HG03175 (cell line): ENCODE data around the gene MGAT5.

ENCODE experiments used
- ATAC-seq: cut with Tn5 transposase; IDR thresholded peaks from one replicate; pipeline ENCODE4 v1.9.1; 2021; ENCODE audit warnings: mild to moderate bottlenecking, moderate library complexity; ENCODE audit not compliant: unreplicated experiment

MGAT5 gene

GRCh38 chr2:134231301-134231964 lies 22.4 kb upstream of the MGAT5 start:
- ATAC-seq, result peak; percentile 7

GRCh38 chr2:134231965-134232340 lies 21.9 kb upstream of the MGAT5 start:
- ATAC-seq, result peak; percentile 28

DNA sequence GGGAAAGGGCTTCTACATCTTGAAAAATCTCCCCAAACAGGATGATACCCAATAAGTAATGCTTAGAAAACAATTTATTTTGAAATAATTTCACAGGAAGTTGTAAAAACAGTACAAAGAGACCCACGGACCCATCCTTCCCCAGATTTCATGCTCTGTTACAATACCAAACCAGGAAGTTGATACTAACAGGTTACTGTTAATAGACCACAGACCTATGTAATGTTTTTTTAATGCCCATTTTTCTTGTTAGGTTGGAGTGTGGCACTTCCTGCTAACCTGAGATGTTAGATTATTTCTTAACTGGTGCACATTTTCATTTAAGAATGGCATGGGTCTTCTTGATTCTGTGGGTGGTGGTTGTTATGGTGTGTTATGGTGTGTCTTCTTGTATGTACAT lies 21.4 kb upstream of the MGAT5 start:
- ATAC-seq, result peak; percentile 28

- ATAC-seq, result peak; percentile 45
These were observed 20.8 kb upstream of the MGAT5 start for GRCh38 chr2:134232868-134233727.

DNA sequence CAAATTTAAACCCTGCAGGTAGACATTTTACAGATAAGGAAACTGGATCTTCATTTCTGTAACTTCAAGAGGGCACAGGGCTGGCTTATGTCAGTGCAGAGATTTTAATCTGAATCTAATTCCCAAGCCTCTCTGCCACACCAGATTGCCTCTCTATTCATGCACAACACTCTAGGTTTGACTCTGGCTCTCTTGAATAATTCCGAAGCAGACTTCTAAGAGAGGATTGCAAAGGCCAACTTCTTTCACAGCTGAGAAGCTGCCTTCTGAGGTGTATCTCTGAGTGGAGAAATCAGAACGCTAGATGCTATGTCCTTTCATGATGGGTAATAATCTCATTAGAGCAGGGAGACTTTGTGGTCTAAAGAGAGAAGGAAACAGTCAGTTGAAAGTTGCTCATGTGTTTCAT lies 20.1 kb upstream of the MGAT5 start:
- peak; percentile 51 for ATAC-seq

- no peak for ATAC-seq
These were observed 19.3 kb upstream of the MGAT5 start for GRCh38 chr2:134234535-134234934.

DNA sequence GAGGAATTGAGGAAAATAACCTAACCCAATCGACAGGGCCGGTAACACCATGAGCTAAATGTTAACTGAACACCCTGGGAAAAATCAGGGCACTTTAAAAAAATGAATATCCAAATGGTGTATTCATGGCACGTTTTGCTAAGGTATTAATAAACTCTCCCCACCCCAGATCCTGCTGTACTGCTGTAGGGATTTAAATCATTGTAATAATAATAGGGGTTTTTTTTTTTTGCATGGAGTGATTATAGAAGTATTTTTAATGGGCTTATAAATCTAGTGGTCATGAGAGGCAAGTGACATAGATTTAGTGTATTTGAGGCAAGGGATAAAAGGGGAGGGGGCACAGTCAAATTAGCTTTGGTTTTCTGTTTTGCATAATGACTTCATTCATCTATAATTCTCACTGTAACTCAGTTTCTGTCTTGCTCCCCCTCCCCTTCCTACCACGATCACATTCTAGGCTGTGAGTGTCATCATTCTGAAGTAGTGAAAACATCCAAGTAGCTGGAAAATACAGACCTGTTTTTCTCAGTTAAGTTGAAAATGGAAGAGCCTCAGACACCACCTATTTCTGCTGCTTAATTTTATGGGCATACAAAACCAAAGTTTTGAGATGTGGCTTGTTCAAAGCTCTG lies 18.2 kb upstream of the MGAT5 start:
- no peak for ATAC-seq

GRCh38 chr2:134238371-134238770 lies 15.5 kb upstream of the MGAT5 start:
- no peak for ATAC-seq

- ATAC-seq, result no peak
These were observed 13.8 kb upstream of the MGAT5 start for GRCh38 chr2:134240061-134240460.

DNA sequence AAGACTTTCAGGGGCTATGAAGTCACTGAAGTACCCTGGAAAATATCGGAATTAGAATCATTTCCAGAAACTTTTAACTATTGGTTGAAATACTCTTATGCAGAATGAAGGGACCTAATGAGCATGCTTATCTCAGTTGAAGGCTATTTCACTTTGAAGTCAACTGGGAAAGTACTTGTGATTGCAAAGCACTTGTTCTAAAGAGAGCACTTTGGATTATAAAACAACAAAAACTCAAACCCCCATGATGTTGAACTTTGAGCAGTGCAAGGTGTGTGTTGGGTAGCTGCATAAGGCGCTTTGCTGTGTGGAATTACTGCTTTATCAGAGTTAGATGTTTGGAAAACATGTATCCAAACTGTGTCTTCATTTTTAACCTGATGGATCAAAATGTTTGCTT lies 12.0 kb upstream of the MGAT5 start:
- no peak for ATAC-seq

DNA sequence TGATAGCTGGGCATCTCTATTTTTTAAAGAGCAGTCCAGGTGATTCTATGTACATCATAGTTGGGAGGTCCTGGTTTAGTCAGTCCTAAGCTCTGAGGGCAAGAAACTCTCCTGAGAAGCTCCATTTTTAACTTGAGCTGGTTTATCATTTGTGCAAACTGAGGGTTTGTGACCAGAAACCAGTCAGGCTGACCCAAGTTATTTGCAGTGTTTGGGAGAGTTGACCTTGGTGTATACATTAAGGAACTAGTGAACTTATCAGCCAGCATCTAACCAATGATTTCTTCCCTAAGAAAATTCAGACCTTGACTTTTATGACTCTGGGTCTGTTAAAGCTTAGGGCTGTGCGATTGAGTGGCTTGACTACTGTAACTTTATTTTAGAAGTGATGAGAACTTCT lies 10.6 kb upstream of the MGAT5 start:
- ATAC-seq, result no peak

DNA sequence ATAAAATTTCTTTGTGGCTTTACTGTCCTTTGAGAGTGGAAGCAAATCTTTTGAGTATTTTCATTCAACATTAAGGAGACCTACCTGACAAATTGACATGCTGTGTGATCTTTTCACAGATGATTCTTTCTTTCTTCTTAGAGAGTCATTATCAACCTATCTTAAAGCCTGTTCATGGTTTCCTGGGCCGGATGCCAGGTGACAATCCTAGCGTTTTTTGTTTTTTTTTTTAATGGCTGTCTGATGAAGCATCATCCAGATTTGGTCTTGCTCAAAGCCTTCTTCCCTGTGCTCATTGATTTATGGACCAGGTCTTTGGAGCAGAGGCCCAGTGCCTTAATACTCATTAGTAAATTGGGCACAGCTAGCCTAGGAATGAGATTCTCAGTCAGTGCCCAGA lies 9.8 kb upstream of the MGAT5 start:
- no peak for ATAC-seq

DNA sequence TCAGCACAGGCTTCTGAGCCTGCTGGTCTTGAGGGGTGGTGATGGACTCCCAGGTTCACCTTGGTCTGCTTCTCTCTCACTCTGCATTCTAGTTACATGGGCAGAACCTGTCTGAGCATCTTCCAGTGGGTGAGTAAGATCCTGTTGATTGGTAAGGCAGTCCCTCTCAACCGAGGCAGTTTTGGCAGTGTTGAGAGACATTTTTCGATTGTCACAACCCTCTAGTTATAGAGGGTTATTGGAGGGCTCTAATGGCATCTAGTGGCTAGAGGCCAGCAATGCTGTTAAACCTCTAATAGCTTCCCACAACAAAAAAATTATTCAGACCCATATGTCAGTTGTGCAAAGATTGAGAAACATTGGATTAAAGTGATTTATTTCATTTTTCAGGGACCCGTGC lies 9.3 kb upstream of the MGAT5 start:
- no peak for ATAC-seq

- no peak for ATAC-seq
These were observed 8.4 kb upstream of the MGAT5 start for GRCh38 chr2:134245340-134245984.

DNA sequence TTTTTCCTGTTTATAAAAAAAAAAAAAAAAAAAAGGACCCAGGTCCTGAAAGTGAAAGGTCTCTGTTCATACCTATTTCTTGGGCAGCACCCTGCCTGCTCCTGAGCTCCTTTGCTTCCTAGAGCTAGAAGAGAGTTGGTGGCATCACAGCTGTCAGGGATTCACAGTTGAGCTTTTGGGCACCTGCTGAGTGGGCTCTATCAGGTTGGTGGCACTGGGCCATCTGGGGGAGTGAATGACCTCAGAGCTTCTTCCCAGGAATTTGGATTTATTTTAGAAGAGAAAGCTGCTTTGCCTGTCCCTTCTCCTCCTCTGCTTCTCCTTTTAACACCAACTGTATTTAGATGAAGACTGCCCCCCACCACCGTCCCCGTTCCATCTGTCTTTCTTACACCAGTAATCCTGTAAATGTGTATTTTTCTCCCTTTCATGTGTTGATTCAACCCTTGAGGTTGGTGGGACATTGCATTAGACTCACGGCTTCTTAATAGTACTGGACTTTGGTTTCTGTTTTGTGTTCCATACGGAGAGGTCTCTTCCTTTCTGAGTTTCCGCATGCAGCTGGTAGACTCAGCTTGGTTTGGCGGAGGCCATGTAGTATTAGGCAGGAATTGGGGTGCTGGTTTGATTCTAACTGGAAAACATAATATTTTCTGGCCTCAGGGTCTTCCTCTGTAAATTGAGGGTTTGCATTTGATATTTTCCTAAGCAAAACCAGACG lies 7.6 kb upstream of the MGAT5 start:
- no peak for ATAC-seq

DNA sequence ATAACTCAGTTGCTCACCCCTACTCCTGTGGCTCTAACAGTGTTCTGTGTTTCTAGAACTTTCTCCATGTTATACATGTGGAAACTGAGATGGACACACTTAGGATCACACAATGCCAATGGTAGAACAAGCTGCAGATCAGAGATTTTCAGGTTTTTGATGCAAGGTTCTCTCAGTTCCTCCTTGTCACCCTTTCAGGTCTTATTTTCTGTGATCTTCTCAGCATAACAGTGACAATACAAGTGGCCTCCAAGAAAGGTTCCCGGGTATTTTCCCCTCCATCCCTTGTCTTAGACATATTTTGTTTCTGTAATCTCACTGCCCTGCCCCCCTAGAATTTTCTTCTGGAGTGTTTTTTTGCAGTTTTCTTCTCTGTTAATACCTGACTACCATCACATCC lies 6.2 kb upstream of the MGAT5 start:
- ATAC-seq, result peak; percentile 46

DNA sequence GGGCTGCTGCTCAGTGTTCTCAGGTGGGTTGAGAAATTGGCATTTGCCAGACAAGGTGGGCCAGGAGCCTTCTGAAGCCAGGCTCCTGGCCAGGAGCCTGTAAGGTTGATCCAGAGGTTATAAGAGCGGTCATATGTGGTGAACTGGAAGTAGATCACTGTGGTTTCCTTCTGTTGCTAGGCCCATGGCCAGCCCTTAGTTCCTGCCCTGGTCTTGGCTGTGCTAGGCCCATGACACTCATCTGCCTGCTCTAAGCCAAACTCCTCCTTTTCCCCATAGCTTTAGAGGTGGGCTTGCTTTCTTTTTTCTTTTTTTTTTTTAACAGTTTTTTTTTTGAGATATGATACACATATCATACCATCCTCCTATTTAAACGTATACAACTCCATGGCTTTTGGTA lies 5.0 kb upstream of the MGAT5 start:
- no peak for ATAC-seq

- ATAC-seq, result no peak
These were observed 4.1 kb upstream of the MGAT5 start for GRCh38 chr2:134249755-134250154.

DNA sequence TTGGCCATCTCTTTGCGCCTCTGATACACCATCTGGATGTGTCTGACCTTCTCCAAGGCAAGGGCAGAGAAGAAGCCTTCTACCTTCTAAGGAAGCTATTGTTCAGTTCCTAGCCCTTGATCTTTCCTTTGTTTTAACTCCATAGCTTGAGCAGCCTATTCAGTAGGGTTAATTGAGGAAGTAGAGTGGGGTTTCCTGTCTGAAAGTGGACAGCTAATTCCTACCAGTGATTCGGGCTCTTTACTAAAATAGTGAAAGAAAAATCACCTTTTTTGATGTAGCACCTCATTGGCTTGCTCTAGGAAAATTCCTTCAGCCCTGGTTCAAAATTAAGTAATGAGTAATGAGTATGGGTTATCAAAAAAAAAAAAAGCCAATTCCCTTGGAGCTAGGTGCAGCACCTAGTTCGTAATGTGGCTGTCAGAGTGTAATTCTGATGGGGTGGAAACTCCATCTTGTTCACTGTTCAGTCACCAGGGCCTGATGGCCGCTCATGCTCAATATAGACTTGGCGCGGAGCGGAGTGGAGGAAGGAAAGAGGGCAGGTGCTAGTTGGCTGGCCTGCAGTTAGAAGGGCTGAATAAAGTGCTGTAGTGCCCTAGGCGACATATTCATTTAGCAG lies 2.9 kb upstream of the MGAT5 start:
- ATAC-seq, result no peak

DNA sequence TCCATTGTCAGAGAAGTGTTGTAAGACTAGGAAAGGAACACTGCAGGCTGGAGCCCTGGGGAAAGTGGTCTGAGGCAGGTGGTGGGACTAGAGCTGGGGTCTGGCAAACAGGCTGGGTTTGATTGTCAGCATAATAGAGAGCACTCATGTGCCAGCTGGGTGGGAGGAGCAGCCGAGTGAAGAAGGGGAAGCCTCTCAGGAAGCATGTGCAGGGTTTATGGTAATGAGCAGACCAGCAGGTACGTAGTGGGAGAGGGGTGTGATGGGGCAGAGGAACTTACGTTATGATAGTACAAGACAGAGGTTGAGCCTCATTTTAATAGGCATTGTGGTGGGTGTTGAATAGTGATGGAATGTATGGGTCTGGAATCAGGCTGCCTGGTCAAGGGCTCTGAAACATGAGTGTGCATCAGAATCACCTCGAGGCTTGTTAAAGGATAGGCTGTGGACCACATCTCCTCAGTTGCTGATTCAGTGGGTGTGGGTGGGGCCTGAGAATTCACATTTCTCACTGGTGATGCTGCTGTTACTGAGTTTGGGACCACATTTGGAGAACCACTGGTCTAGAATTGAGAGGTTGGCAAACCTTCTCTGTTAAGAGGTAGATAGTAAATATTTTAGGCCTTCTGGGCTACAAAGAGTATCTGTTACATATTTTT lies 1.7 kb upstream of the MGAT5 start:
- ATAC-seq, result no peak
